Neural progenitor cell (in vitro differentiated cells): ENCODE results near the gene SMAD4. TPM values are rescaled to one million over a fixed set of nuclear protein-coding genes. Genes with fewer than 3 reads are reported as not detected.

ENCODE experiments used
- DNase-seq: peaks from one replicate; pipeline ENCODE4 v3.0.0-alpha.2; 2016; ENCODE audit warnings: low spot score
- H2AFZ ChIP-seq: fragments of 200-600 bp; sonication (generic); replicated peaks from 2 replicates; pipeline ENCODE4 v1.6.1; 2016; ENCODE audit warnings: antibody characterized with exemption
- H3F3A ChIP-seq: fragments of 200-600 bp; sonication (generic); 2 replicates; pipeline ENCODE4 v1.6.1; 2016; ENCODE audit warnings: antibody characterized with exemption, low read depth
- H3K27ac ChIP-seq: fragments of 200-600 bp; sonication (generic); 2 replicates; pipeline ENCODE4 v1.5.1; 2016; ENCODE audit warnings: mild to moderate bottlenecking
- H3K27me3 ChIP-seq: fragments of 200-600 bp; sonication (generic); 2 replicates; pipeline ENCODE4 v1.6.1; 2016; ENCODE audit warnings: mild to moderate bottlenecking, moderate library complexity
- H3K36me3 ChIP-seq: fragments of 200-600 bp; sonication (generic); 2 replicates; pipeline ENCODE4 v1.5.1; 2016
- H3K4me1 ChIP-seq: fragments of 200-600 bp; sonication (generic); 2 replicates; pipeline ENCODE4 v1.6.1; 2016; ENCODE audit warnings: mixed run types
- H3K4me2 ChIP-seq: fragments of 200-600 bp; sonication (generic); 2 replicates; pipeline ENCODE4 v1.6.1; 2016
- H3K4me3 ChIP-seq: fragments of 200-600 bp; sonication (generic); 2 replicates; pipeline ENCODE4 v1.5.1; 2016
- H3K79me2 ChIP-seq: fragments of 200-600 bp; sonication (generic); 2 replicates; pipeline ENCODE4 v1.6.1; 2016; ENCODE audit warnings: low read depth
- H3K9ac ChIP-seq: fragments of 200-600 bp; sonication (generic); 2 replicates; pipeline ENCODE4 v1.6.1; 2016
- H3K9me3 ChIP-seq: fragments of 200-600 bp; sonication (generic); 2 replicates; pipeline ENCODE4 v1.5.1; 2016; ENCODE audit warnings: low read depth
- H4K20me1 ChIP-seq: fragments of 200-600 bp; sonication (generic); 2 replicates; pipeline ENCODE4 v1.6.1; 2016; ENCODE audit warnings: low read depth
- H3K27ac Mint-ChIP-seq: 3 replicates; pipeline ENCODE4 v1.8.0; 2021; ENCODE audit warnings: mixed read lengths
- H3K27me3 Mint-ChIP-seq: 2 replicates; pipeline ENCODE4 v1.8.0; 2022; ENCODE audit warnings: low read depth, mild to moderate bottlenecking, inconsistent platforms, moderate library complexity, mixed read lengths; ENCODE audit not compliant: insufficient read depth
- H3K36me3 Mint-ChIP-seq: 3 replicates; pipeline ENCODE4 v1.8.0; 2021; ENCODE audit warnings: mixed read lengths
- H3K4me1 Mint-ChIP-seq: 3 replicates; pipeline ENCODE4 v1.8.0; 2021; ENCODE audit warnings: mixed read lengths
- H3K4me3 Mint-ChIP-seq: 3 replicates; pipeline ENCODE4 v1.8.0; 2021; ENCODE audit warnings: mild to moderate bottlenecking, moderate library complexity, mixed read lengths
- H3K9me3 Mint-ChIP-seq: 3 replicates; pipeline ENCODE4 v1.8.0; 2020; ENCODE audit warnings: mixed read lengths
- EZH2 ChIP-seq: fragments of 200-600 bp; sonication (generic); IDR thresholded peaks from 2 replicates; pipeline ENCODE4 v1.6.1; 2017; ENCODE audit warnings: antibody characterized with exemption, mild to moderate bottlenecking, moderate library complexity
- EZH2phosphoT487 ChIP-seq: fragments of 200-600 bp; sonication (generic); IDR thresholded peaks from 2 replicates; pipeline ENCODE4 v1.6.1; 2017; ENCODE audit warnings: antibody characterized with exemption
- total RNA-seq: library from RNA; depleted of rRNA; stranded (reverse); fragments of >200 nt; gene quantifications from 2 replicates; pipeline ENCODE4 v1.2.3, GENCODE V29; 2015; ENCODE audit warnings: low replicate concordance
- TF ChIP-seq, protein P1 (sequence below): fragments of 200-600 bp; sonication (generic); IDR thresholded peaks from 2 replicates; pipeline ENCODE4 v1.5.1; 2017; ENCODE audit warnings: antibody characterized with exemption, mild to moderate bottlenecking

The SMAD4 gene
- total RNA-seq, 1 donor from 2014 or later, result 310 TPM

GRCh38 chr18:51097021-51097822 is 67.2 kb downstream of the SMAD4 start:
- Histone ChIP-seq H3K27me3 (no peaks in the 10 kb centered on the region), H3K4me3 (no peak overlapping the region), H3F3A (no peaks in the 10 kb centered on the region), H3K27ac (no peak overlapping the region), H2AFZ (no peak overlapping the region), H3K9ac (no peak overlapping the region), H3K36me3 (no peaks in the 10 kb centered on the region), H3K79me2 (no peaks in the 10 kb centered on the region), H3K4me1 (no peaks in the 10 kb centered on the region), H3K9me3 (no peaks in the 10 kb centered on the region), H4K20me1 (no peaks in the 10 kb centered on the region), H3K4me2 (no peak overlapping the region)
- TF ChIP-seq EZH2, result no peak
- TF ChIP-seq, protein P1, sequence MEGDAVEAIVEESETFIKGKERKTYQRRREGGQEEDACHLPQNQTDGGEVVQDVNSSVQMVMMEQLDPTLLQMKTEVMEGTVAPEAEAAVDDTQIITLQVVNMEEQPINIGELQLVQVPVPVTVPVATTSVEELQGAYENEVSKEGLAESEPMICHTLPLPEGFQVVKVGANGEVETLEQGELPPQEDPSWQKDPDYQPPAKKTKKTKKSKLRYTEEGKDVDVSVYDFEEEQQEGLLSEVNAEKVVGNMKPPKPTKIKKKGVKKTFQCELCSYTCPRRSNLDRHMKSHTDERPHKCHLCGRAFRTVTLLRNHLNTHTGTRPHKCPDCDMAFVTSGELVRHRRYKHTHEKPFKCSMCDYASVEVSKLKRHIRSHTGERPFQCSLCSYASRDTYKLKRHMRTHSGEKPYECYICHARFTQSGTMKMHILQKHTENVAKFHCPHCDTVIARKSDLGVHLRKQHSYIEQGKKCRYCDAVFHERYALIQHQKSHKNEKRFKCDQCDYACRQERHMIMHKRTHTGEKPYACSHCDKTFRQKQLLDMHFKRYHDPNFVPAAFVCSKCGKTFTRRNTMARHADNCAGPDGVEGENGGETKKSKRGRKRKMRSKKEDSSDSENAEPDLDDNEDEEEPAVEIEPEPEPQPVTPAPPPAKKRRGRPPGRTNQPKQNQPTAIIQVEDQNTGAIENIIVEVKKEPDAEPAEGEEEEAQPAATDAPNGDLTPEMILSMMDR, result no peak
- peaks cover 16% of the 10 kb centered on the region for H3K9me3 Mint-ChIP-seq
- peaks cover 6% of the 10 kb centered on the region for H3K27me3 Mint-ChIP-seq
- H3K4me3 Mint-ChIP-seq, result no peak overlapping the region
- H3K36me3 Mint-ChIP-seq, result peaks cover 6% of the 10 kb centered on the region
- H3K27ac Mint-ChIP-seq, result no peak overlapping the region
- no peaks in the 10 kb centered on the region for H3K4me1 Mint-ChIP-seq
- DNase-seq, result no peak

GRCh38 chr18:51098082-51098481 is 68.1 kb downstream of the SMAD4 start:
- no peak overlapping the region for H3K4me2 ChIP-seq
- no peak overlapping the region for H3K9ac ChIP-seq
- no peaks in the 10 kb centered on the region for H3K27me3 ChIP-seq
- no peaks in the 10 kb centered on the region for H4K20me1 ChIP-seq
- TF ChIP-seq EZH2 (no peak), EZH2phosphoT487 (no peak)
- TF ChIP-seq, protein P1, result no peak
- Mint-ChIP-seq H3K27me3 (peaks cover 6% of the 10 kb centered on the region), H3K4me3 (no peak overlapping the region), H3K36me3 (peaks cover 6% of the 10 kb centered on the region), H3K9me3 (peaks cover 23% of the 10 kb centered on the region), H3K4me1 (no peaks in the 10 kb centered on the region), H3K27ac (no peak overlapping the region)
- no peaks in the 10 kb centered on the region for H3K4me1 ChIP-seq
- H3K27ac ChIP-seq, result no peak overlapping the region
- no peak overlapping the region for H3K4me3 ChIP-seq
- no peak overlapping the region for H2AFZ ChIP-seq
- DNase-seq, result no peak
- H3F3A ChIP-seq, result no peaks in the 10 kb centered on the region
- H3K79me2 ChIP-seq, result no peaks in the 10 kb centered on the region
- no peaks in the 10 kb centered on the region for H3K9me3 ChIP-seq
- no peaks in the 10 kb centered on the region for H3K36me3 ChIP-seq

DNA sequence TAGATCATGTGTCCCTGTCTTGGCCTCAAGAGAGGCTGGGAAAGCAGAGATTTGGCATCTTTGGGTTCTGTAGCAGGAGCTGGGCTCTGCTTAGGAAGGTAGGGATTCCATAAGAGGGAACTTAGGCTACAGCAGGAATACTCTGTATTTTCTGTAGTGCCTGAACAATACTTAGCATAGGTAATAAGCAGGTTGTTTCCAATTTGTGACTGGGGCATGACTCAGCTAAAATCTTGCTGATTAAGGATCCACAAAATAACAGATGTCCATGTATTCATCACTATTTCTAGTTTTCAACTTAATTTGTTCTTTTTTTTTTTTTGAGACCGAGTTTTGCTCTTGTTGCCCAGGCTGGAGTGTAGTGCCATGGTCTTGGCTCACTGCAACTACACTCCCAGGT is 68.5 kb downstream of the SMAD4 start:
- H3K79me2 ChIP-seq, result no peaks in the 10 kb centered on the region

More for the DNA sequence above, 68.5 kb downstream of the SMAD4 start:
- no peak for DNase-seq
- Mint-ChIP-seq H3K4me3 (no peak overlapping the region), H3K27ac (no peak overlapping the region), H3K9me3 (peaks cover 21% of the 10 kb centered on the region), H3K4me1 (no peaks in the 10 kb centered on the region), H3K27me3 (peaks cover 6% of the 10 kb centered on the region), H3K36me3 (peaks cover 6% of the 10 kb centered on the region)
- H3K4me2 ChIP-seq, result no peak overlapping the region
- H3K9me3 ChIP-seq, result no peaks in the 10 kb centered on the region
- H3K4me1 ChIP-seq, result no peaks in the 10 kb centered on the region
- no peaks in the 10 kb centered on the region for H3K27me3 ChIP-seq
- H3K27ac ChIP-seq, result no peak overlapping the region
- no peak for TF ChIP-seq EZH2phosphoT487
- H3K4me3 ChIP-seq, result no peak overlapping the region
- no peak overlapping the region for H3K9ac ChIP-seq
- H3F3A ChIP-seq, result no peaks in the 10 kb centered on the region
- no peak overlapping the region for H2AFZ ChIP-seq
- H3K36me3 ChIP-seq, result no peaks in the 10 kb centered on the region
- H4K20me1 ChIP-seq, result no peaks in the 10 kb centered on the region
